Neural progenitor cell (in vitro differentiated cells): ENCODE results near the gene PCK2. TPM values are rescaled to one million over a fixed set of nuclear protein-coding genes. Genes with fewer than 3 reads are reported as not detected.

ENCODE experiments used
- DNase-seq: peaks from one replicate; pipeline ENCODE4 v3.0.0-alpha.2; 2016; ENCODE audit warnings: low spot score
- H2AFZ ChIP-seq: fragments of 200-600 bp; sonication (generic); replicated peaks from 2 replicates; pipeline ENCODE4 v1.6.1; 2016; ENCODE audit warnings: antibody characterized with exemption
- H3F3A ChIP-seq: fragments of 200-600 bp; sonication (generic); 2 replicates; pipeline ENCODE4 v1.6.1; 2016; ENCODE audit warnings: antibody characterized with exemption, low read depth
- H3K27ac ChIP-seq: fragments of 200-600 bp; sonication (generic); 2 replicates; pipeline ENCODE4 v1.5.1; 2016; ENCODE audit warnings: mild to moderate bottlenecking
- H3K27me3 ChIP-seq: fragments of 200-600 bp; sonication (generic); 2 replicates; pipeline ENCODE4 v1.6.1; 2016; ENCODE audit warnings: mild to moderate bottlenecking, moderate library complexity
- H3K36me3 ChIP-seq: fragments of 200-600 bp; sonication (generic); 2 replicates; pipeline ENCODE4 v1.5.1; 2016
- H3K4me1 ChIP-seq: fragments of 200-600 bp; sonication (generic); 2 replicates; pipeline ENCODE4 v1.6.1; 2016; ENCODE audit warnings: mixed run types
- H3K4me2 ChIP-seq: fragments of 200-600 bp; sonication (generic); 2 replicates; pipeline ENCODE4 v1.6.1; 2016
- H3K4me3 ChIP-seq: fragments of 200-600 bp; sonication (generic); 2 replicates; pipeline ENCODE4 v1.5.1; 2016
- H3K79me2 ChIP-seq: fragments of 200-600 bp; sonication (generic); 2 replicates; pipeline ENCODE4 v1.6.1; 2016; ENCODE audit warnings: low read depth
- H3K9ac ChIP-seq: fragments of 200-600 bp; sonication (generic); 2 replicates; pipeline ENCODE4 v1.6.1; 2016
- H3K9me3 ChIP-seq: fragments of 200-600 bp; sonication (generic); 2 replicates; pipeline ENCODE4 v1.5.1; 2016; ENCODE audit warnings: low read depth
- H4K20me1 ChIP-seq: fragments of 200-600 bp; sonication (generic); 2 replicates; pipeline ENCODE4 v1.6.1; 2016; ENCODE audit warnings: low read depth
- H3K27ac Mint-ChIP-seq: 3 replicates; pipeline ENCODE4 v1.8.0; 2021; ENCODE audit warnings: mixed read lengths
- H3K27me3 Mint-ChIP-seq: 2 replicates; pipeline ENCODE4 v1.8.0; 2022; ENCODE audit warnings: low read depth, mild to moderate bottlenecking, inconsistent platforms, moderate library complexity, mixed read lengths; ENCODE audit not compliant: insufficient read depth
- H3K36me3 Mint-ChIP-seq: 3 replicates; pipeline ENCODE4 v1.8.0; 2021; ENCODE audit warnings: mixed read lengths
- H3K4me1 Mint-ChIP-seq: 3 replicates; pipeline ENCODE4 v1.8.0; 2021; ENCODE audit warnings: mixed read lengths
- H3K4me3 Mint-ChIP-seq: 3 replicates; pipeline ENCODE4 v1.8.0; 2021; ENCODE audit warnings: mild to moderate bottlenecking, moderate library complexity, mixed read lengths
- H3K9me3 Mint-ChIP-seq: 3 replicates; pipeline ENCODE4 v1.8.0; 2020; ENCODE audit warnings: mixed read lengths
- EZH2 ChIP-seq: fragments of 200-600 bp; sonication (generic); IDR thresholded peaks from 2 replicates; pipeline ENCODE4 v1.6.1; 2017; ENCODE audit warnings: antibody characterized with exemption, mild to moderate bottlenecking, moderate library complexity
- EZH2phosphoT487 ChIP-seq: fragments of 200-600 bp; sonication (generic); IDR thresholded peaks from 2 replicates; pipeline ENCODE4 v1.6.1; 2017; ENCODE audit warnings: antibody characterized with exemption
- total RNA-seq: library from RNA; depleted of rRNA; stranded (reverse); fragments of >200 nt; gene quantifications from 2 replicates; pipeline ENCODE4 v1.2.3, GENCODE V29; 2015; ENCODE audit warnings: low replicate concordance
- TF ChIP-seq, protein P1 (sequence below): fragments of 200-600 bp; sonication (generic); IDR thresholded peaks from 2 replicates; pipeline ENCODE4 v1.5.1; 2017; ENCODE audit warnings: antibody characterized with exemption, mild to moderate bottlenecking

PCK2 gene
- total RNA-seq, 1 donor from 2014 or later: 11.1 TPM

DNA sequence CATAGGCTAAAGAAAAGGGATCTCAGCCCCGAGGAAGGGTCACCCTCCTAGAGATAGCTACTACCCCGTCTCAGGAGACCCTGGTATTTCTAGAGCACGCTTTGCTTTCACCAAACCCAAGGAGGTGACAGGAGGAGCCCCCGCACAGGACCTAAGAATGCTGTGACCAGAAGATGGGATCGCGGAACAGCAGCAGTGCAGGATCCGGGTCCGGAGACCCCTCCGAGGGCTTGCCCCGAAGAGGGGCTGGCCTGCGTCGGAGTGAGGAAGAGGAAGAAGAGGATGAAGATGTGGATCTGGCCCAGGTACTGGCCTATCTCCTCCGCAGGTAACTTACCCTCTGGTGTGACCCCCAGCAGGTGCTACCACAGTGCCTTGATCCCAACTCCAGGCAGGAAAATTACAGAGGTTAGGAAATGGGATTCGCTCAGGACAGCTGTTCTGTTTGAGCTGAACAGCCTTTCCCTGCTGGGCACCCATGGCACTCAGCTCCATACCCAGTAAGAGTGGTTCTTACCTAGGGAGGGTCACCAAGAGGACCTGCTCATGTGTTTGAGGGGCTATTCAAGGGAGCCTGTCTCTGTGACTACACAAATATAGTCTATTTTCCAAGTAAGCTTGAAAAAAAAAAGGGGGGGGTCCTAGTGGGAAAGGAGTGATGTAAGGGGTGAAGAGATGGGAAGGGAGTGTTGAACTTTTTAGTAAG is 21.5 kb downstream of the PCK2 start:
- H3K79me2 ChIP-seq: peaks cover 13% of the 10 kb centered on the region
- no peaks in the 10 kb centered on the region for H3K9me3 Mint-ChIP-seq
- H3K27ac Mint-ChIP-seq: no peak overlapping the region
- peaks cover 19% of the 10 kb centered on the region for H3F3A ChIP-seq
- peak overlapping the region; percentile 39 for H3K9ac ChIP-seq
- no peaks in the 10 kb centered on the region for H3K9me3 ChIP-seq
- H3K4me3 ChIP-seq: peak overlapping the region; percentile 61
- no peak overlapping the region for H3K27ac ChIP-seq
- peak overlapping the region; percentile 94 for H3K4me3 Mint-ChIP-seq
- H2AFZ ChIP-seq: peak overlapping the region; percentile 72
- no peaks in the 10 kb centered on the region for H4K20me1 ChIP-seq
- no peaks in the 10 kb centered on the region for H3K36me3 ChIP-seq
- no peaks in the 10 kb centered on the region for H3K27me3 ChIP-seq
- no peak for DNase-seq
- H3K4me2 ChIP-seq: peak overlapping the region; percentile 83
- peaks cover 9% of the 10 kb centered on the region for H3K36me3 Mint-ChIP-seq
- H3K4me1 Mint-ChIP-seq: peaks cover 15% of the 10 kb centered on the region
- H3K4me1 ChIP-seq: peaks cover 6% of the 10 kb centered on the region
- TF ChIP-seq, protein P1, sequence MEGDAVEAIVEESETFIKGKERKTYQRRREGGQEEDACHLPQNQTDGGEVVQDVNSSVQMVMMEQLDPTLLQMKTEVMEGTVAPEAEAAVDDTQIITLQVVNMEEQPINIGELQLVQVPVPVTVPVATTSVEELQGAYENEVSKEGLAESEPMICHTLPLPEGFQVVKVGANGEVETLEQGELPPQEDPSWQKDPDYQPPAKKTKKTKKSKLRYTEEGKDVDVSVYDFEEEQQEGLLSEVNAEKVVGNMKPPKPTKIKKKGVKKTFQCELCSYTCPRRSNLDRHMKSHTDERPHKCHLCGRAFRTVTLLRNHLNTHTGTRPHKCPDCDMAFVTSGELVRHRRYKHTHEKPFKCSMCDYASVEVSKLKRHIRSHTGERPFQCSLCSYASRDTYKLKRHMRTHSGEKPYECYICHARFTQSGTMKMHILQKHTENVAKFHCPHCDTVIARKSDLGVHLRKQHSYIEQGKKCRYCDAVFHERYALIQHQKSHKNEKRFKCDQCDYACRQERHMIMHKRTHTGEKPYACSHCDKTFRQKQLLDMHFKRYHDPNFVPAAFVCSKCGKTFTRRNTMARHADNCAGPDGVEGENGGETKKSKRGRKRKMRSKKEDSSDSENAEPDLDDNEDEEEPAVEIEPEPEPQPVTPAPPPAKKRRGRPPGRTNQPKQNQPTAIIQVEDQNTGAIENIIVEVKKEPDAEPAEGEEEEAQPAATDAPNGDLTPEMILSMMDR: no peak
- peaks cover 3% of the 10 kb centered on the region for H3K27me3 Mint-ChIP-seq

DNA sequence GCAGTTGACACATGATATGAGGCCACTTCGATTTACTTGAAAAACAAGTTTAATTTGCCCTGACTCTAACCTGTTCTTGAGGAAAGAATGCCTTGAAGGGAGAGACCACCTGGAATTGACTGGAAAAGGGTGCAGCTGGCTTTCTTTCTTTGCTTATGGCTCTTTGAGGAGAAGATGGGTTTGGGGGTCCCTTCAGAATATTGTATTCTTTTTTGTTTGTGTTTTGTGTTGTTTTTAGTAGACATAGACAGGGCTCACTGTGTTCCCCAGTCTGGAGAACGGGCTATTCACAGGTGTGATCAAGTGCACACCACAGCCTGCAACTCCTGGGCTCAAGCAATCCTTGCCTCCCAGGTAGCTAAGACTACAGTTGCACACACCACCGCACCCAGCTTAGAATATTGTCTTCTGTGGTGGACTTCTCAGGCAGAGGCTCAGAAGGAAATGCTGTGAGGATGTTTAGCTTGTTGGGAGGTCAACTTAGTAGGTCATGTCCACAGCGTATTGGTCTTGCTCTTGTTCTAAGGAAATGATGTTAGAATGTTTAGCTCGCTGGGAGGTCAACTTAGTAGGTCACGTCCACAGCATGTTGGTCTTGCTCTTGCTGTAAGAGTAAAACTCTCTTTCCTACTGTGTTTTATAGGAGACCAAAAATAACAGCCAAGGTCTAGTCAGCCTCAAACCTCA is 22.2 kb downstream of the PCK2 start:
- H3K27ac ChIP-seq: no peak overlapping the region
- no peak overlapping the region for H3K9ac ChIP-seq
- H2AFZ ChIP-seq: no peak overlapping the region
- H3K9me3 ChIP-seq: no peaks in the 10 kb centered on the region
- Mint-ChIP-seq H3K27ac (no peak overlapping the region), H3K36me3 (peaks cover 9% of the 10 kb centered on the region), H3K4me1 (peaks cover 15% of the 10 kb centered on the region), H3K4me3 (peak overlapping the region; percentile 94), H3K9me3 (no peaks in the 10 kb centered on the region), H3K27me3 (peaks cover 3% of the 10 kb centered on the region)
- peak overlapping the region; percentile 61 for H3K4me3 ChIP-seq
- DNase-seq: no peak
- H3F3A ChIP-seq: peaks cover 19% of the 10 kb centered on the region
- H3K36me3 ChIP-seq: no peaks in the 10 kb centered on the region
- peaks cover 13% of the 10 kb centered on the region for H3K79me2 ChIP-seq
- no peaks in the 10 kb centered on the region for H4K20me1 ChIP-seq
- no peak for TF ChIP-seq EZH2
- TF ChIP-seq EZH2phosphoT487: no peak
- TF ChIP-seq, protein P1: no peak
- peak overlapping the region; percentile 83 for H3K4me2 ChIP-seq
- H3K27me3 ChIP-seq: no peaks in the 10 kb centered on the region
- peaks cover 6% of the 10 kb centered on the region for H3K4me1 ChIP-seq

DNA sequence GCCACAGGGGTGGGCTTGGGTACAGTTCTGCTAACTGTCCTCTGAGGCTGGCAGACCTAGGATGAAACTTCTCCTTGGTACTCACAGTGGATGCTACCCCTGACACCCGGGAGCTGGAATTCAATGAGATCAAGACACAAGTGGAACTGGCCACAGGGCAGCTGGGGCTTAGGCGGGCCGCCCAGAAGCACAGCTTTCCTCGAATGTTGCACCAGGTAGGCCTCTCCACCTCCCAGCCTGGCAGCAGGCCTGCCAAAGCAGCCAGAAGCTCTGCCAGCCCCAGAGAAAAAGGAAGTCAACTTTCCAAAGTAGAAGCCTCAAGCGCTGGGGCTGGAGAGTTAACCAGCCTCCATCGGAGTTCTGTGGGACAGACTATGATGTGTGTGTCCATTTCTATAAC is 23.1 kb downstream of the PCK2 start:
- peaks cover 13% of the 10 kb centered on the region for H3K79me2 ChIP-seq
- Mint-ChIP-seq H3K4me3 (peak overlapping the region; percentile 94), H3K27ac (no peak overlapping the region), H3K36me3 (peaks cover 12% of the 10 kb centered on the region), H3K9me3 (no peaks in the 10 kb centered on the region), H3K27me3 (peaks cover 3% of the 10 kb centered on the region), H3K4me1 (peaks cover 15% of the 10 kb centered on the region)
- TF ChIP-seq, protein P1: no peak
- H3K4me1 ChIP-seq: peaks cover 6% of the 10 kb centered on the region
- no peak overlapping the region for H3K4me3 ChIP-seq
- no peak overlapping the region for H3K9ac ChIP-seq
- peaks cover 19% of the 10 kb centered on the region for H3F3A ChIP-seq
- H4K20me1 ChIP-seq: no peaks in the 10 kb centered on the region
- no peaks in the 10 kb centered on the region for H3K36me3 ChIP-seq
- H2AFZ ChIP-seq: no peak overlapping the region
- no peaks in the 10 kb centered on the region for H3K27me3 ChIP-seq
- H3K4me2 ChIP-seq: no peak overlapping the region
- H3K9me3 ChIP-seq: no peaks in the 10 kb centered on the region
- H3K27ac ChIP-seq: no peak overlapping the region
- DNase-seq: no peak
